LNCAP (cell line): ENCODE data around the gene MLXIP.

ENCODE experiments used
- TF ChIP-seq, protein P1 (sequence below): fragments of 450-650 bp; IDR thresholded peaks from 2 replicates; pipeline ENCODE4 v1.5.1; 2017; ENCODE audit warnings: mild to moderate bottlenecking

Gene MLXIP

GRCh38 chr12:122150127-122150681 lies 71.6 kb downstream of the MLXIP start:
- TF ChIP-seq, protein P1, sequence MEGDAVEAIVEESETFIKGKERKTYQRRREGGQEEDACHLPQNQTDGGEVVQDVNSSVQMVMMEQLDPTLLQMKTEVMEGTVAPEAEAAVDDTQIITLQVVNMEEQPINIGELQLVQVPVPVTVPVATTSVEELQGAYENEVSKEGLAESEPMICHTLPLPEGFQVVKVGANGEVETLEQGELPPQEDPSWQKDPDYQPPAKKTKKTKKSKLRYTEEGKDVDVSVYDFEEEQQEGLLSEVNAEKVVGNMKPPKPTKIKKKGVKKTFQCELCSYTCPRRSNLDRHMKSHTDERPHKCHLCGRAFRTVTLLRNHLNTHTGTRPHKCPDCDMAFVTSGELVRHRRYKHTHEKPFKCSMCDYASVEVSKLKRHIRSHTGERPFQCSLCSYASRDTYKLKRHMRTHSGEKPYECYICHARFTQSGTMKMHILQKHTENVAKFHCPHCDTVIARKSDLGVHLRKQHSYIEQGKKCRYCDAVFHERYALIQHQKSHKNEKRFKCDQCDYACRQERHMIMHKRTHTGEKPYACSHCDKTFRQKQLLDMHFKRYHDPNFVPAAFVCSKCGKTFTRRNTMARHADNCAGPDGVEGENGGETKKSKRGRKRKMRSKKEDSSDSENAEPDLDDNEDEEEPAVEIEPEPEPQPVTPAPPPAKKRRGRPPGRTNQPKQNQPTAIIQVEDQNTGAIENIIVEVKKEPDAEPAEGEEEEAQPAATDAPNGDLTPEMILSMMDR: no peak

GRCh38 chr12:122152754-122153153 lies 74.2 kb downstream of the MLXIP start:
- TF ChIP-seq, protein P1: no peak

DNA sequence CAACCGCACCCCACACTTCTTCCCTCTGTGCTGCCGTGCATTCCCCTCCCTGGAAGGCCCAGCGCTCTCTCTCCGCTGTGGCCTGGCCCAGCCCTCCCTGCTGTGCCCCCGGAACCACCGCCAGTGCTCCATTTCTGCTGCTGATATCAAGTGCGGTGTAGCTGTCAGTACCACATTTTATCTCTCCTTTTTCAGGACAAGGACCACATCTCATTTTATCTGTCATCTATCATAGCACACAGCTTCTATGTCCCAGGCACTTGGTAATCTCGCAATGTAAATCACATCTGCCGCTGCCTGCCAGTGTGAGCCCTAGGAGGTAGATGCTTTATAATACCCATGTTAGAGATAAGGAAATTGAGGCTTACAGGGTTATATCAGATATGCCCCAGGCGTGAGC lies 77.1 kb downstream of the MLXIP start:
- TF ChIP-seq, protein P1: no peak

DNA sequence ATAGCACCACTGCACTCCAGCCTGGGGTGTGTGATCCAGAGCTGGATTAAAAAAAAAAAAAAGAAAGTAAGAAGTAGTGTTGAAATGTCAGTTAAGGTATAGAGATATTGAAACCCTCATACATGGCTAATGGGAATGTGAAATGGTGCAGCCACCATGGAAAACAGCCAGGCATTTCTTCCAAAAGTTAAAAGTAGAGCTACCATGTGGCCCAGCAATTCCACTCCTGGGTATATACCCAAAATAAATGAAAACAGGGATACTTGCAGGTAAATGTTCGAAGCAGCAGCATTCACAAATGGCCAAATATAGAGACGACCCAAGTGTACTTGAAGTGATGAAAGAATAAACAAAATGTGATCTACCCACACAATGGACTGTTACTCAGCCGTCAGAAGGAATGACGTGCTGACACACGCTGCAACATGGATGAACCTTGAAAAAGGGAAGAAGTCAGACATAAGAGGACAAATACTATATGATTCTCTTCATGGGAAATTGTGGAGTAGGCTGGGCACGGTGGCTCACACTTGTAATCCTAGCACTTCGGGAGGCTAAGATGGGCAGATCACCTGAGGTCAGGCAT lies 80.2 kb downstream of the MLXIP start:
- TF ChIP-seq, protein P1: no peak

DNA sequence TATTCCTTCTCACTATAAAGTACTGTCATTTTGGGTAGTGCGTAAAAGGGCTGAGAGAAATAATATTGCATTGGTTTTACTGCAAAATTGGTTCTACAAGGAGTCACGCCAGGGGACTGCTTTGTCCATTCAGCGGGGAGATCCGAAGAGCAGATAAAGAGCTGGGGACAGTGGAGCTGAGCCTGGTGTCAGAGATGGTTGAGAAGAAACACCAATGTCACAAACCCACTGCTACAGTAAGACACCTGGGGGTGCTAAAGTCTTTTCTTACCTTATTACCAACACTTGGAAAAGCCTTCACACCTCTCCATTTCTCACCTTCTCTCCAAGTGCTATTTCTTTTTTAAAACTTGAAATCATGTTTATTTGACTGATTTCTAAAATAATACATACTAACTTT lies 81.3 kb downstream of the MLXIP start:
- TF ChIP-seq, protein P1: no peak

DNA sequence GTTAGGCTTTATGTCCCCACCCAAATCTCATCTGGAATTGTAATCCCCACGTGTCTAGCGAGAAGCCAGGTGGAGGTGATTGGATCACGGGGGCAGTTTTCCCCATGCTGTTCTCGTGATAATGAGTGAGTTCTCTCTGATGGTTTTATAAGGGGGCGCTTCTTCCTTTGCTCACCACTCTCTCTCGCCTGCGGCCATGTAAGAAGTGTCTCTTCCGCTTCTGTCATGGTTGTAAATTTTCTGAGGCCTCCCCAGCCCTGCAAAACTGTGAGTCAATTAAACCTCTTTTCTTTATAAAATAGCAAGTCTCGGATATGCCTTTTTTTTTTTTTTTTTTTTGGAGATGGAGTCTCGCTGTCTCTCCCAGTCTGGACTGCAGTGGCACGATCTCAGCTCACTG lies 82.2 kb downstream of the MLXIP start:
- TF ChIP-seq, protein P1: no peak

- TF ChIP-seq, protein P1: no peak
Measured at GRCh38 chr12:122161682-122162081, 83.1 kb downstream of the MLXIP start.

DNA sequence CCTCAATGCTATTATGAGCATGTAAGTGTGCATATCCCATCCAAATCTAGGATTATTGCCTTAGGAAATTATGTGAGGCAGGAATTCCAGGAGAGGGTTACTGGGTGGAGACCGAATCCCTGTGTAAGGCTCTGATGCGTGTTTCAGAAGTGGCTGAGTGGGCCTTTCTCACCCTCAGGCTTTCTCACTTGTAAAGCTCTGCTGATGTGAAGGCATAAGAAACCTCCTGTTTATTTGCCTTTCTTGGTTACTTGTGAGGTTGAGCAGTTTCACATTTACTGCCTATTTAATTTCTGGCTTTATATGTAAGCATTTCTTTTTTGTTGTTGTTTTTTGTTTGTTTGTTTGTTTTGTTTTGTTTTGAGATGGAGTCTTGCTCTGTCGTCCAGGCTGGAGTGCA lies 84.4 kb downstream of the MLXIP start:
- TF ChIP-seq, protein P1: no peak
